HT1080 (cell line): ENCODE data around the gene MYOG. TPM values are rescaled to one million over a fixed set of nuclear protein-coding genes. Genes with fewer than 3 reads are reported as not detected.

Experiments used
- DNase-seq: peaks from one replicate; pipeline ENCODE4 v3.0.0-alpha.2; 2015; ENCODE audit warnings: low read depth
- polyA plus RNA-seq, 2 experiments: library from polyadenylated mRNA; depleted of rRNA; stranded (reverse); fragments of >200 nt; gene quantifications; 2 replicates each; pipeline ENCODE4 v1.2.3, GENCODE V29; 2015
- total RNA-seq: library from RNA; depleted of rRNA; stranded (reverse); fragments of >200 nt; shearing (Covaris generic); gene quantifications from 2 replicates; pipeline ENCODE4 v1.2.3, GENCODE V29; 2014; rRNA removed

MYOG gene
- not detected in 2 replicates for total RNA-seq
- not detected in 2 replicates for polyA plus RNA-seq (2015; cell fraction: cytosol; rRNA removed)
- not detected in 2 replicates for polyA plus RNA-seq (2015; cell fraction: nucleus; rRNA removed)

DNA sequence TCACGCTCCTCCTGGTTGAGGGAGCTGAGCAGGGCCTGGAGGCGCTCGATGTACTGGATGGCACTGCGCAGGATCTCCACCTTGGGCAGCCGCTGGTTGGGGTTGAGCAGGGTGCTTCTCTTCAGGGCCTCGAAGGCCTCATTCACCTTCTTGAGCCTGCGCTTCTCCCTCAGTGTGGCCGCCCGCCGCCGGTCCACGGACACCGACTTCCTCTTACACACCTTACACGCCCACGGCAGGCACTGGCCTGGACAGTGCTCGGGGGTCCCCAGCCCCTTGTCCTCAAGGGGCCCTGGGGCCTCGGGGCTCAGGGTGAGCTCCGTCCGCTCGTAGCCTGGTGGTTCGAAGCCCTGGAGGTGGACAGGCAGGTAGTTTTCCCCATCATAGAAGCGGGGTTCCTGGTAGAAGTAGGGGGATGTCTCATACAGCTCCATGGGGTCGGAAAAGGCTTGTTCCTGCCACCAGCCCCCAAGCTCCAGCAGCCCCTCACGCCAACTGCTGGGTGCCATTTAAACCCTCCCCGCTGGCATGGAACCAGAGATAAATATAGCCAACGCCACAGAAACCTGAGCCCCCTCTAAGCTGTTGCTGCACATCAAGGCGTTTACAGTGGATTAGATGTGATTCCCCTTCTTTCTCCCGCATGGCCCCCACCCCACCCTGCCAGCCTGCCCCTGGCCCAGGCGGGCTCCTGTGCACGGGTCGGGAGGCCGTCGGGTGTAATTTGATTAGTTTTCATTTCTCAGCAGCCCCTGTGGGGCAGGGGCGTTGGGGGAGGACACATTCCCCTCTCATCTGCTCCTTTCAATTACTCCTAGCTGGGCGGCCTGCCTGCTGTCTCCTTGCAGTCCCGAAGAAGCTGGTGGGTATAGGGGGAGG lies at the start of gene MYOG:
Gene MYOG (minus strand): TSS at position 485 of the 879 bp plus-strand sequence. CDS start 51 bp downstream, at position 434.
- DNase-seq = no peak

GRCh38 chr1:203133970-203134725 lies 48.3 kb upstream of the MYOG start:
- DNase-seq = peak; percentile 57

GRCh38 chr1:203131548-203132200 lies 45.9 kb upstream of the MYOG start:
- no peak for DNase-seq

DNA sequence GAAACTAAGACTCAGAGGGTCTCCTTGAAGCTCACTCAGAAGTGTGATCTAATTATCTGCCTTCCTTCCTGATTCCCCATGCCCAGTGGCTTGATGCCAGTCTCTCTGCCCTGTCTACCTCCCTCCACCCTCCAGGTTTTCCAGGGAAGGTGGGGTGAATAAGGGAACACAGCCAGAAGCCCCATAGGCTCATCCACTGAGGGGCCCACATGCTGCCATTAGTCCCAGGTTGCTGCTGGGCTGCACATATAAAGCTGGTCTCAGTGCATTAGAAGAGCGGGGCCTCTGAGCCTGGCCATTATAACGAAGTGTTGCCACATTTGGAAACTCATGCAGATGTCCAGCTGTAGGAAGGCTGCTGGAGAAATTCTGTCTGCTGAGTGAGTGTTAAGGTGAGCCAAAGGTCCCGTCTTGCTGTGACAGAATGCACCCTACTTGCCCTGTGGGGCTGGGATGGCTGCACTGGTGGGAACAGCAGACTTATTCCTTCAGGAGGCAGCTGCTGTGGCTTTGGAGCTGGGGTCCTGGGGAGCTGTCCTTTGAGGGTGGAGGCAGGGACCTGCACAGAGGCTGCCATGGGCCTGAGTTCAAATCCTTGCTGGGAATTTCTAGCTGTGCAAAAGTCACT lies 44.7 kb upstream of the MYOG start:
- no peak for DNase-seq

DNA sequence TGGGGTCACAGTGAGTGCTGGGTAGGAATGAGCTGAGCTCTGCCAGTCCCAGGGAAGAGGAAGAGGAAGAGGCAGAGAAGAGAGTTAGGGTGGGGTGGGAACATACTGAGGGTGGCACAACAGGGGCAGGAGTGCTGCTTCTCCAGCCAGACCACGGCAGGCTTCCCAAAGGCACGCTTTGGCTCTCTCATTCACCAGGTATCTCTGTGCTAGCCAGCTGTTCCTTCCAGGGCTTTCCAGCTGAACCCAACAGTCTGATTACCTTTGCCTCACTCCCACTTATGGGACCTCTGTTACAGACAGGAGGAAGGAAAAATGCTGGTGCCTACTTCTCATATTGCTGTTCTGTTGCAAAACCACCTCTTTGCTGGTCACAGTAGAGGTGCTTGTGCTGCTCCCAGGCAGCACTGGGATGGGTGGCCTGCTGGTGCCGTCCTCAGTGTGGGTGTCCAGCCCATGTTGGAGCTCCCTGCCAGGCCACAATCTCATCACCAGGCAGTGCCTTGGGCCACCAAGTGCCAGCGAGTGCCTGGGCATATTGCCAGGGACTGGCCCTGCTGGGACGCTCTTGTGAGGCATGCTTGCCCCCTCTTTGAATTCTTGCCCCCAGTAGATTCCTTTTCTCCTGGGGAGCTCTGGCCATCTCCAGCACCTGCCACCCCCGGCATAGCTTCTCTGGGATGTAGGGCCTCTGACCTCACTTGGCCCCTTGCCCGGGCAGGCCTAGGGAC lies 43.9 kb upstream of the MYOG start:
- DNase-seq = no peak

GRCh38 chr1:203128716-203129500 lies 43.1 kb upstream of the MYOG start:
- no peak for DNase-seq

DNA sequence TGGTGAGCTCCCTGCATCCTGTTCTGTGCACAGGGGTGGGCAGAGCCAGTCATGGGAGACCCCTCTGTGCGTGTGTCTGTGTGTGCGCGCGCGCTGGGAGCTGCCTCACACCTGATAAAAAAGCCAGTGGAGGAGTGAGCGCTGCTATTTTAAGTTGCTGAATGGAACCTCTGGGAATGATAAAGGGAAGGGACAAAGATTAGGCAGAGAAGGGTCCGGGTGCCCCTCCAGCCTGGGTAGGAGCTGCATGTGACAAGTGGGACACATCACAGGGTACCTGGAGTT lies 42.6 kb upstream of the MYOG start:
- DNase-seq = no peak

DNA sequence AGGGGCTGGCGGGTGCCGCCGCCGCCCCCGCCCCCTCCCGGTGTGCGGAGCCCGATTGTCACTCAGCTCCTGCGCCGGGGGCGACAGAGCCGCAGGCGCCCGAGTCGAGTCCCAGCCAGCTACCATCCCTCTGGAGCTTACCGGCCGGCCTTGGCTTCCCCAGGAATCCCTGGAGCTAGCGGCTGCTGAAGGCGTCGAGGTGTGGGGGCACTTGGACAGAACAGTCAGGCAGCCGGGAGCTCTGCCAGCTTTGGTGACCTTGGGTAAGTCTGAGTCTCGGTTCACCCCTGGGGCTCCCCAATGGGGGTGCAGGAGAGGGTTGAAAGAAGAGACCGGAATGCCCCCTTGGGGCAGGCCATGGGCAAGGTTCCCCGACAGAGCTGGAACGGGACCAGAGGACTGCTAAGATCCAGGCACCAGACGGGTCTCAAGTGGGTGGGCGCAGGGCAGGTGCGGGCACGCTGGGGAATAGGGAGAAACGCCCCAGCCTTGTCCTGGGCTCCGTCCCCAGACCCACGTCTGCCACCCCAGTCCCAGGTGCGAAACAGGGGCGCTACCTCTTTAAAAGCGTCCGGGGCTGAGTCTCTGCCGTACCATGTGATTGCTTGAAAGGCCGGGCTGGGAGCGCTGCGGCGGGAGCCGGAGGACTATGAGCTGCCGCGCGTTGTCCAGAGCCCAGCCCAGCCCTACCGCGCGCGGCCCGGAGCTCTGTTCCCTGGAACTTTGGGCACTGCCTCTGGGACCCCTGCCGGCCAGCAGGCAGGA lies 42.0 kb upstream of the MYOG start, which contains the start of gene ADORA1:
Gene ADORA1 (plus strand): TSS at position 61 of the 765 bp plus-strand sequence. CDS start 1,116 bp downstream, outside the sequence.
- DNase-seq = peak; percentile 46

DNA sequence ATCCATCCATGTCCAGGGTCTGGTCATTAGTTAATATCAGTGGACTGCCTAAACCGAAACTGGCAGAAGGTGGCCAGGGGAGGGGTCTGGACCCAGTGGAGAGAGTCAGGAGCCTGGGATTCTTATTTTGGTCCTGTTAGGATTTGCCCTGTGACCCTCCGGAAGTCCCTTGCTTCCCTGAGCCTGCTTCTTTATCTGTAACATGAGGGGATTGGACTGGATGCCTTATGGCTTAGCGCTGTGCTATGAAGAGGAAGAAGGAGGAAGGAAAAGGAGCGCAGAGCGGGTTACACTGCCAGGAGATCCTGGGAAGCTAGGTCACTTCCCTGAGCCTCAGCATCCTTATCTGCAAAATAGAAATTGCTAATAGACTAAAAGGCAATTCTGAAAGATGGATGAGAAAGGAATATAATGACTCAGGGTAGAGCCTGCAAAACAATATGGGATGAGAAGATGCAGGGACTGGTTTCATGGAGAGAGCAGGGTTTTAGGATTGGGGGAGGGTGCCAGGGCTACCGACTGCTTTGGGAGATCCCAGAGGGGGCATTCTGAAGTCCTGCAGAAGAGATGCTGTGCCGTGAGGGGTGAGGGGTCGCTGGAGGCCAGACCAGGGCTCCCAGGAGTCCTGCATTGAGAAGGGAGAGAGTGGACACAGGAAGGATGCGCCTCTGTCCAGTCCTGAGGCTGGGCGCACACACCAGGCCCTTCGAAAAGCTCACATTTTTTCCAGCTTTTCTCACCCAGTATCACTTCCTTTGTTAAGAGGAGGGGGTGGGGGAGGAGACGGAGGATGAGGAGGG lies 41.3 kb upstream of the MYOG start:
- DNase-seq = no peak

- peak; percentile 46 for DNase-seq
Observed at GRCh38 chr1:203126151-203126865, 40.5 kb upstream of the MYOG start.

DNA sequence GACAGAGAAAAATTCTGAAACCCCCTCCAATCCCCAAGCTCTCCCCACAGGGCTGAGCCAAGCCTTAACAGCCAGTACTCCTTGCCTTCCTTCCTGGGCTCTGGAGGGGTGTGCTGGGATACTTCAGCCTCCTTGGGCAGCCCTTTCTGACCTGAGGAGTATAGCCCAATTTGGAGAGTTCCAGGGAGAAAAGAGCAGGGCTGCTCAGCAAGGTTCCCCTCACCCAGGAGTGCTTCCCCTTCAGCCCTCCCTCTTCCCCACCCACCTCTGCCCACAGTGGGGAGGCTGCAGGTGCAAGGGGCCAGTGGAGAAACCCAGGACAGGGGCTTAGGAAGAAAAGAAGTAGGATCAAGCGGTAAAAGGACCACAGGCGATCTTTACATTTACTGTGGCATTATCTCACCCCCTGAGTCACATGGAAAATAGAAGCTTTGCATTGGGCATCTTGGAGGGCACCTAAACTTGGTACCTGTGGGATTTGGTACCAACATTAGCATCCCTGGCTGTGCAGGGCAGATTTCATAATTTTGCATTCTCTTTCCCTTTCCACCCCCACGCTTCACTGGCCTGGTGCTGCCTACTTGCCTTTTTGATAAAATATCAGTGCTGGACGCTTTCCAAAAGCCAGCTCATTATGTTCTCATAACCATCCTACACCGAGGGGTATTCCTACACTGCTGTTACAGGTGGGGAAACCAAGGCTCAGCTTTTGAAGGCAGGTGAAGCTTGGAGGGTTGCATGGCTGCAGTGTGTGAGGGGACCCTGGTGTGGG lies 38.9 kb upstream of the MYOG start:
- peak; percentile 51 for DNase-seq

- no peak for DNase-seq
Observed at GRCh38 chr1:203124011-203124410, 38.2 kb upstream of the MYOG start.

DNA sequence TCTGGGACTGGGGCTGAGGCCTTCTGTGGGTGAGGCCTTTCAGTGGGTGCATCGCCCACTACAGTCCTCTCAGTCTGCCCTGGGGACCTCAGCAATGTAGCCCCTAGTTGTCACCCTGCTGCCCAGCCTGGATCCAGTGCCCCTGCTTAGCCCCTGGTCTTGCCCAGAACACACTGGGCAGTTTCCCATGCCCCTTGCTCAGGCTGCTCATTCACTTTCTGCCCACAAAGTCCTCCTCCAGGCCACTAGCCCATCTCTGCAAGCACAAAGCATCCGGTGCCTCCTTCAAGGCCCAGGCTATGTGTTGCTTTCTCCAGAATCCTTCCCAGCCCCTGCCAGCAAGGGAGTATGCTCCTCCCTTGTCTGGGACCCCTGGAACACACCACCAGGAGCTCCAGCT lies 36.3 kb upstream of the MYOG start:
- no peak for DNase-seq

- DNase-seq = no peak
Observed at GRCh38 chr1:203121186-203122015, 35.6 kb upstream of the MYOG start.

- no peak for DNase-seq
Observed at GRCh38 chr1:203120325-203121153, 34.7 kb upstream of the MYOG start.
